ENCODE measurements around the gene TRIM28. TPM values are rescaled to one million over a fixed set of nuclear protein-coding genes. Genes with fewer than 3 reads are reported as not detected.

Gene TRIM28
- total and polyA plus RNA-seq, 9 of the 15 experiments (the other 6 are each of a cell fraction or from before 2014, with no cell fraction given): 12.1 to 797 (median 490) TPM

GRCh38 chr19:58555369-58555885, 11.6 kb downstream of the TRIM28 start:
- H3K79me2 ChIP-seq (ENCODE audit: control insufficient read depth, insufficient read depth, low read length): peaks cover 53% of the 10 kb centered on the region
- DNase-seq (ENCODE audit: extremely low read depth in 1 of 4, low spot score in 3 of 4) (no peak), FAIRE-seq (no peak), ATAC-seq (no peak)
- H3K9me1 ChIP-seq (ENCODE audit: control insufficient read depth, insufficient read depth, low read length): peaks cover 3% of the 10 kb centered on the region
- peak overlapping the region; percentile 82 for H2AFZ ChIP-seq (ENCODE audit: low read depth, low read length)
- H3K4me1 ChIP-seq (replicated peaks in 1 of 2; ENCODE audit: control insufficient read depth in 2 of 2, insufficient read depth in 2 of 2, low read length in 2 of 2): peaks cover 36 to 59% of the 10 kb centered on the region in 2 experiments
- POLR2A ChIA-PET: interaction anchor here (0.6 to 3.7 kb wide), 12 partner anchors 10 to 373 kb away, joined by 3 to 48 read pairs (median 3); partner anchors contain the start of genes TRIM28, ZBTB45, ZNF274 and ZNF446
- CTCF ChIA-PET (ENCODE audit: low intra/inter-chr PET ratio): no interaction called here
- no peaks in the 10 kb centered on the region for H3K9me3 ChIP-seq (replicated peaks; ENCODE audit: control insufficient read depth, insufficient read depth, low read depth, low read length)
- in situ Hi-C loops (cut with MboI): no loop called here
- H3K27ac ChIP-seq (ENCODE audit: extremely low read depth, low read depth, low read length): peak overlapping the region; percentile 86
- no peaks in the 10 kb centered on the region for H4K20me1 ChIP-seq (replicated peaks; ENCODE audit: control insufficient read depth, insufficient read depth, low read length)
- intact Hi-C loops (cut with micrococcal nuclease): no loop called here
- peaks cover 60% of the 10 kb centered on the region for H3K36me3 ChIP-seq (ENCODE audit: control insufficient read depth, insufficient read depth, low read length)
- 0 out of 2 replicates have a peak, but pooled peaks have one; percentile 7 for TF ChIP-seq GTF2E2 (tag; IDR thresholded peaks at IDR 0.05)
- TF ChIP-seq FOXA3 (CRISPR knock-in tag; conservative IDR thresholded peaks at IDR 0.05 in 1 of 2, IDR thresholded peaks at IDR 0.05 in 1 of 2): 0 out of 4 replicates have a peak, but pooled peaks of 1 of the 2 experiments have one; percentile 30
- TF ChIP-seq GABPA (tag; conservative IDR thresholded peaks at IDR 0.05; ENCODE audit: low read depth): no peak
- TF ChIP-seq TCFL5 (CRISPR knock-in tag; conservative IDR thresholded peaks at IDR 0.05): no peak
- TF ChIP-seq ZNF589 (CRISPR knock-in tag; IDR thresholded peaks at IDR 0.05; ENCODE audit: low read depth): no peak
- TF ChIP-seq EGR1 (conservative IDR thresholded peaks at IDR 0.05): 0 out of 2 replicates have a peak, but pooled peaks have one; percentile 1
- peak overlapping the region; percentile 84 to 94 for H3K9ac ChIP-seq (ENCODE audit: insufficient read depth in 1 of 2, low read depth in 2 of 2, low read length in 2 of 2)
- no TSS peak for BruUV-seq (replicated peaks)
- peak overlapping the region; percentile 62 for H3K4me3 ChIP-seq
- no peaks in the 10 kb centered on the region for H3K27me3 ChIP-seq (ENCODE audit: control insufficient read depth in 2 of 2, insufficient read depth in 2 of 2, low read length in 2 of 2)
- WGBS (ENCODE audit: insufficient coverage, low coverage, missing lambda C conversion rate): 30% methylated on average over 4 of the region's 4 CpGs
- H3K4me2 ChIP-seq (ENCODE audit: insufficient read depth, low read length): peak overlapping the region; percentile 79

Measured in K562 (cell line).